Spleen (tissue), 11 donors: Measurements from ENCODE around the gene VPS35. TPM values are rescaled to one million over a fixed set of nuclear protein-coding genes. Genes with fewer than 3 reads are reported as not detected.
A peak's percentile ranks its signal among the peaks of the same experiment; 100 is the strongest.

Experiments
- DNase-seq: peaks from one replicate; pipeline ENCODE4 v3.0.0-alpha.2; 2020
- H3K27ac ChIP-seq, 8 donors: fragments of 200-600 bp; sonication (generic) in 7 of 8; 1 replicate in 4 of 8; 2 replicates in 4 of 8; pipeline versions ENCODE4 v1.5.0 to v1.8.0; 2016 to 2021; ENCODE audit warnings: inconsistent platforms in 4 of 8, mild to moderate bottlenecking in 4 of 8, moderate library complexity in 1 of 8
- H3K27me3 ChIP-seq, 7 donors: fragments of 200-600 bp; sonication (generic) in 6 of 7; replicated peaks in 1 of 7; 1 replicate in 4 of 7; 2 replicates in 3 of 7; pipeline versions ENCODE4 v1.5.0 to v1.8.0; 2016 to 2021; ENCODE audit warnings: inconsistent platforms in 3 of 7, mild to moderate bottlenecking in 1 of 7
- H3K36me3 ChIP-seq, 6 donors: fragments of 200-600 bp; sonication (generic) in 5 of 6; 1 replicate in 4 of 6; 2 replicates in 2 of 6; pipeline versions ENCODE4 v1.5.0 to v1.8.0; 2016 to 2021; ENCODE audit warnings: inconsistent platforms in 2 of 6
- H3K4me1 ChIP-seq, 6 donors: fragments of 200-600 bp; sonication (generic) in 5 of 6; 1 replicate in 3 of 6; 2 replicates in 3 of 6; pipeline versions ENCODE4 v1.5.0 to v1.8.0; 2016 to 2021; ENCODE audit warnings: inconsistent platforms in 3 of 6
- H3K4me3 ChIP-seq, 8 donors: fragments of 200-600 bp; sonication (generic) in 7 of 8; 1 replicate in 4 of 8; 2 replicates in 4 of 8; pipeline versions ENCODE4 v1.5.0 to v1.8.0; 2016 to 2021; ENCODE audit warnings: inconsistent platforms in 4 of 8, mild to moderate bottlenecking in 4 of 8, moderate library complexity in 2 of 8
- H3K9me3 ChIP-seq, 8 donors: fragments of 200-600 bp; sonication (generic) in 7 of 8; 1 replicate in 4 of 8; 2 replicates in 4 of 8; pipeline versions ENCODE4 v1.5.0 to v1.8.0; 2016 to 2021; ENCODE audit warnings: inconsistent platforms in 4 of 8
- POLR2A ChIP-seq, 3 donors: fragments of 450-650 bp; IDR thresholded peaks; one replicate each; pipeline ENCODE4 v1.5.1; 2017; ENCODE audit warnings: antibody characterized with exemption in 3 of 3, mild to moderate bottlenecking in 1 of 3
- POLR2AphosphoS5 ChIP-seq, 3 donors: sonication (generic); formaldehyde crosslinking; IDR thresholded peaks; one replicate each; pipeline ENCODE4 v1.5.1; 2017; ENCODE audit warnings: antibody characterized with exemption in 3 of 3
- WGBS, 5 donors: extraction: QIAGEN DNeasy Blood & Tissue Kit in 3 of 5; methylation state at CpG; one replicate each; pipeline versions ENCODE4 v1.1.5 to v1.1.7; 2013 to 2018; 5-methylcytosine and 5-hydroxymethylcytosine counted together
- intact Hi-C: fragments of 100-400 bp; cut with DNase I; formaldehyde crosslinking; loops from one replicate; pipeline ENCODE4 v1.15.0; 2023; ENCODE audit warnings: low total_unique reads
- polyA plus RNA-seq, 3 donors: library from polyadenylated mRNA; stranded (reverse); fragments of 200-250 nt; gene quantifications; one replicate each; pipeline ENCODE4 v1.2.1, GENCODE V29; 2013
- total RNA-seq, 7 donors: library from RNA; depleted of rRNA in 3 of 7; stranded (reverse); fragments of >200 nt in 3 of 7; fragmentation: NEBNext Ultra II Directional in 4 of 7; extraction: Animal tissue kit (Norgen Biotek cat#: 25700) in 4 of 7; gene quantifications; one replicate each; pipeline versions ENCODE4 v1.1.0 to v1.2.1, GENCODE V29; 2016 to 2021
- TF ChIP-seq, protein P1 (sequence below), 11 experiments: fragments of 200-600 bp in 7 of 11; fragments of 450-650 bp in 4 of 11; sonication (generic) in 4 of 11; IDR thresholded peaks in 8 of 11; conservative IDR thresholded peaks in 3 of 11; 1 replicate in 7 of 11; 2 replicates in 4 of 11; pipeline versions ENCODE4 v1.4.0 to v1.8.0; 2016 to 2021; ENCODE audit warnings: antibody characterized with exemption in 11 of 11, inconsistent platforms in 4 of 11, mild to moderate bottlenecking in 1 of 11
- donor health status: healthy with polysubstance abuse.
- donor health status: DM: no; HTN: no; CAD: no; lungs with moderate emphysema.
- donor health status: DM: no; HTN: no; CAD: no.
- donor health status: Bipolar disorder and iron deficiency.
- donor health status: healthy.
- donor health status: DM: no; HTN: no; CAD: no.
- donor health status: DM: yes; HTN: yes; CAD: no.

Gene VPS35
- total and polyA plus RNA-seq, 10 donors = 18.1 to 111 (median 82.6) TPM

DNA sequence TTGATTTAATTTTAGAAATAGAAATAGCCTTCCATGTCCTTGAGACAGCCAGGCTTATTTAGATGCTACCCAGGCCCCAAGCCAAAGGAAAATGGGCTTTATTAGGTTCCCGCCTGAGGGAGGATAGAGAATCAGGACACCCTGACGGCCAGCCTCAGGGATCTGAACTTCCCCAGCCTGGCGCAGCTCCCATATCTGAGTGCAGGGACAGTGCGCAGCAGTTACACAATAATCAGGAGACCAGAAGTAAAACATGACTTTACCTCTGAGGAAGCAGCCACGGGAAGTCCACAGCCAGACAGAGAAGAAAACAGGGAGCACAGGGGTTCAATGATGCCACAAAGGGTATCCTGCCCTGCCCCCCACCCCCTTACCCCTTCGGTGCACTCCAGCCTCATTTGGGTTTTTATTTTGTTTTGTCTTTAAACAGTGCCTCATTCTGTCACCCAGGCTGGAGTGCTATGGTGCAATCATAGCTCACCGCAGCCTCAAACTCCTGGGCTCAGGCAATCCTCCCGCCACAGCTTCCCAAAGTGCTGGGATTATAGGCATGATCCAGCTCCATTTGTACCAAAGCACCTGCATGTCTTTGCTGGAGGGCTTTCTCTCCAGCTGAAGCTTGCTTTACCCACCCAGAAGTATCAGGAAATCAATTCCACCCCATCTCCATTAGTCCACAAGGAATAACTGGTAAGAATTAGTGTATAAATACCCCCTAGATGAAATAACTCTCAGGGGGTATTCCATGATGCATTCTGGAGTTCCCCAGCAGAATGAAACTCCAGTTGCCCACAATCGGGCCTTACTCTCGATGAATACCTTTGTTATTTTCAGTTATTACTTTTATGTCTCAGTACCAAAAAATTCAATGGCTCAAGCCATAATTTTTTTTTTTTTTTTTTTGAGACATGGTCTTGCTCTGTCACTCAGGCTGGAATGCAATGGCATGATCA is 22.4 kb upstream of the VPS35 start:
- H3K9me3 ChIP-seq = no peaks in the 10 kb centered on the region
- WGBS, 5 donors = 52 to 83% (median 70%) methylated on average over 10 of the region's 10 CpGs
- TF ChIP-seq, protein P1, sequence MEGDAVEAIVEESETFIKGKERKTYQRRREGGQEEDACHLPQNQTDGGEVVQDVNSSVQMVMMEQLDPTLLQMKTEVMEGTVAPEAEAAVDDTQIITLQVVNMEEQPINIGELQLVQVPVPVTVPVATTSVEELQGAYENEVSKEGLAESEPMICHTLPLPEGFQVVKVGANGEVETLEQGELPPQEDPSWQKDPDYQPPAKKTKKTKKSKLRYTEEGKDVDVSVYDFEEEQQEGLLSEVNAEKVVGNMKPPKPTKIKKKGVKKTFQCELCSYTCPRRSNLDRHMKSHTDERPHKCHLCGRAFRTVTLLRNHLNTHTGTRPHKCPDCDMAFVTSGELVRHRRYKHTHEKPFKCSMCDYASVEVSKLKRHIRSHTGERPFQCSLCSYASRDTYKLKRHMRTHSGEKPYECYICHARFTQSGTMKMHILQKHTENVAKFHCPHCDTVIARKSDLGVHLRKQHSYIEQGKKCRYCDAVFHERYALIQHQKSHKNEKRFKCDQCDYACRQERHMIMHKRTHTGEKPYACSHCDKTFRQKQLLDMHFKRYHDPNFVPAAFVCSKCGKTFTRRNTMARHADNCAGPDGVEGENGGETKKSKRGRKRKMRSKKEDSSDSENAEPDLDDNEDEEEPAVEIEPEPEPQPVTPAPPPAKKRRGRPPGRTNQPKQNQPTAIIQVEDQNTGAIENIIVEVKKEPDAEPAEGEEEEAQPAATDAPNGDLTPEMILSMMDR (IDR thresholded peaks at IDR 0.05 in 8 of 11, conservative IDR thresholded peaks at IDR 0.05 in 3 of 11) = no peak
- TF ChIP-seq POLR2AphosphoS5 (IDR thresholded peaks at IDR 0.05) = no peak
- TF ChIP-seq POLR2A (IDR thresholded peaks at IDR 0.05) = no peak
- intact Hi-C loops = no loop called here
- H3K27me3 ChIP-seq = no peaks in the 10 kb centered on the region
- peaks cover 0 to 31% (median 14%) of the 10 kb centered on the region in 6 donors for H3K4me1 ChIP-seq
- H3K27ac ChIP-seq = peak overlapping the region in 1 of 8 donors; percentile 19
- H3K4me3 ChIP-seq = no peak overlapping the region
- DNase-seq = no peak
- H3K36me3 ChIP-seq = no peaks in the 10 kb centered on the region

DNA sequence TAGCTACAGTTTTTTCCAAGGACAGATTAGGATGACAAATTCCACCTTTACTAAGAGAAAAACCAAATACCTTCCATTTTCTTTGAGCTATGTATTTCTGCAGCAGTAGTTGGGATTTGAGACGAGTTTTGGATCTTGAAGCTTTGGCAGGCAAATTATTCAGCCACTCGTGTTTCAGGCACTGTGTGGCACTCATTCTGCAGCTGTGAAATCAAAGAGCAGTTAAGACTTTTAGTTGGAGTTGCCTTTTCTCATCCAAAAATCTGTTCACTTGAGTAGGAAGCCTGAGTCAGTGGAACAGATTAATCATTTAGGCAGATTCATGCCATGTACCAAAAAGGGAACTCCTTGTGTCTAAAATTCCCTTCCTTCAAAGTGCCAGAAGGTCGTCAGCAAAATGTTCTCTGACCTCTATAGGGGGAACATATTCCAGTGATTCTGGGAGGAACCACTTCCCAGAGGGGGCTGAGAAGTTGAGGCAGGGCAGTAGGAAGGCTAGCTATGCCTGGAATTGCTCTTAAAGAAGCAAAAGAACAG is 20.6 kb upstream of the VPS35 start:
- H3K9me3 ChIP-seq = no peaks in the 10 kb centered on the region
- intact Hi-C loops = no loop called here
- no peak overlapping the region for H3K4me3 ChIP-seq
- no peak for DNase-seq
- peaks cover 0 to 31% (median 14%) of the 10 kb centered on the region in 6 donors for H3K4me1 ChIP-seq
- H3K27ac ChIP-seq = no peak overlapping the region
- no peaks in the 10 kb centered on the region for H3K27me3 ChIP-seq
- H3K36me3 ChIP-seq = no peaks in the 10 kb centered on the region
- WGBS, 5 donors = 40 to 44% (median 42%) methylated on average over 3 of the region's 3 CpGs
- TF ChIP-seq, protein P1 (IDR thresholded peaks at IDR 0.05 in 8 of 11, conservative IDR thresholded peaks at IDR 0.05 in 3 of 11) = no peak
- TF ChIP-seq POLR2A (IDR thresholded peaks at IDR 0.05) (no peak), POLR2AphosphoS5 (IDR thresholded peaks at IDR 0.05) (no peak)

DNA sequence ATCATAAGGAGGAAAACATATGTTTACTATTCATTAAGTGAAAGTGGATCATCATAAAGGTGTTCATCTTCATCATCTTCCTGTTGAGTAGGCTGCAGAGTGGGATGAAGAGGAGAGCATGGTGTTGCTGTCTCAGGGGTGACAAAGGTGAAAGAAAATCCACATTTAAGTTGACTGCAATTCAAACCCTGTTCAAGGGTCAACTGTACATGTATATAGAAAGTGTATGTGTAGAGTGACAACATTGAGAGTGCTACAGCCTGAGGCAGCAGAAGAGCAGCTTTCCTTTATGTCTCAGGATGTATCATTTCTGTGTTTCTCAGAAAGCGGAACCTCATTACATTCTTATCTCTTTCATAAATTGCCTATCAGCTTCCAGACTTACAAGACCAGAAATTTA is 17.7 kb upstream of the VPS35 start:
- no peak overlapping the region for H3K27ac ChIP-seq

More for the DNA sequence above, 17.7 kb upstream of the VPS35 start:
- peaks cover 0 to 10% (median 0%) of the 10 kb centered on the region in 6 donors for H3K4me1 ChIP-seq
- intact Hi-C loops = no loop called here
- WGBS, 5 donors = 0% methylated on average over 1 of the region's 1 CpG
- no peaks in the 10 kb centered on the region for H3K36me3 ChIP-seq
- no peak for TF ChIP-seq POLR2A (IDR thresholded peaks at IDR 0.05)
- TF ChIP-seq, protein P1 (IDR thresholded peaks at IDR 0.05 in 8 of 11, conservative IDR thresholded peaks at IDR 0.05 in 3 of 11) = no peak
- TF ChIP-seq POLR2AphosphoS5 (IDR thresholded peaks at IDR 0.05) = no peak
- no peaks in the 10 kb centered on the region for H3K27me3 ChIP-seq
- no peaks in the 10 kb centered on the region for H3K9me3 ChIP-seq
- H3K4me3 ChIP-seq = no peak overlapping the region
- no peak for DNase-seq
